COLO829 (cell line): ENCODE results near the gene NTN4.
"Not testable (repeated sequence)": the region's sequence is repeated elsewhere in the genome, so short reads cannot be mapped to it uniquely, and the experiment has no call there.

Source experiments
- DNase-seq: peaks from one replicate; pipeline ENCODE4 v3.0.0; 2012; ENCODE audit warnings: low spot score

The NTN4 gene

DNA sequence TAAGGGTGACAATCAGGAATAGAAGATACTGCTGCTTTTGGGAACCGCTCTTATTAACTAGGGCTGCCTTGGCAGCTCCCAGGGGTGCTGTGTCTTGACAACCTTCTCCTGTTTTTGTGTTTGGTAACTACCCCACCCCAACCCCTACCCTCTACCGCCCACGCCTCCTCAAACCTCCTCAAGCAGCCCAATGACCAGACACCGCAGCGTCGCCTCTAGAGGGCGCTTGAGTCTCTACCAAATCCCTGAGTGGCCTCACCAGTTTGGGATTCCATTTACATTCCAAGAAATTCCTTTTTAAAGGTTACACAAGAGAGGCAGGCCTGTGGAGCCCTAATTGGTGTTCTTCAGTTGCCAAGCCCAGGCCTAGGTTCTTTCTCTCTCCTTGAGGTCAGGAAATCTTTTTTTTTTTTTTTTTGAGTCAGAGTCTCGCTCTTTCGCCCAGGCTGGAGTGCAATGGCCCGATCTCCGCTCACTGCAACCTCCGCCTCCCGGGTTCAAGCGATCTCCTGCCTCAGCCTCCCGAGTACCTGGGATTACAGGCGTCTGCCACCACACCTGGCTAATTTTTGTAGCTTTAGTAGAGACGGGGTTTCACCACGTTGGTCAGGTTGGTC lies 166.9 kb downstream of the NTN4 start:
- peak; percentile 63 for DNase-seq

DNA sequence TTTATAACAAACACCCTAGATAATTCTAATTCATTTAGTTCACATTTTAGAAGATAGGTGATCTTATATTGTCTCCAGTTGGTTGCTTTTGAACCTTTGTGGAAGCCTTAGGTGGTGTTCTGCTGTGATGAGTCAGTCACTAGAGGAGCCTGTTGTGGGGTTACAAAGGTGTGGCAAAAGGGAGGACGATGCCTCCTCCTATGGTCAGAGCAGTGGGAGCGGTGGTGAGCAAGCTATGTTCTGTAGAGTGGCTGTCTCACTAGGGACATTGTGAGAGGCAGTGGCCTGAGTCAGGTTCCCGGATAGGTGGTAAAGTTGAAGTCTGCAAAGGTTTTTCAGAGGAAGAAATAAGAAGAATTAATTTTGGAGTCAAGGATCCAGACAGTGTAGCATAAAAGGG lies 167.7 kb downstream of the NTN4 start:
- DNase-seq, result no peak

DNA sequence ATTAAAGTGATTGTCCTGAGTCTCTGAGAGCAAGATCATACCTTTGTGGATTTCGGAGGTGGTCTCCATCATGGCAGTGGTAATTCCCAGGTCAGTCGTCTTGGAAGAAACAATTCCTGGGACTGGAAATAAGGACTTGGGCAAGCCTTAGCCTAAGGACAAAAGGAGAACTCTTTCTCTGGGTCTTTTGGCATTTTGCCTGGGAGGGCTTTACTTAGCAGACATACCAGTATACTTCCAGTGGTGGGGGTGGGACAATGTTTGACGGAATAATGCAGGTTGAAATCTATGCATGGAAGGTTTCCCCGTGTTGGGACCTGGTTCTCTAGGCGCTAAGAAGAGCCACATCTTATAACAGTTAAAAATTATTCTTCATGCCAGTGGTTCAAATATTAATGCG lies 168.8 kb downstream of the NTN4 start:
- no peak for DNase-seq

DNA sequence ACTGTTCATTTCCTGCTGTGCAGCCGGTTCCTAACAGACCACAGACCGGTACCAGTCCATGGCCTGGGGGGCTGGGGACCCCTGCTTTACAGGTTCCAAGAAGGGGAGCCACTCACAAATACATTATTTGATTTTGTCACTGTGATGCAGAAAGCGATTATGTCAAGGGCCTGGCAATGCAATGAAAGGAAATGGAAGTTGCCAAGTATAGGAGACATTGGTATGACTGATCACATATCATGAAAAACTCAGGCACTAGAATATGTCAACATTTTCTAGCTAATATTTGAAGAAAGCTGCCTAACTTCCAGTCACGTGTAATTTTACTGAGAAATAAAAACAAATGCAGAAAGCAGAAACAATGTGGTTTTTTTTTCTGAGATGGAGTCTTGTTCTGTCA lies 170.4 kb downstream of the NTN4 start:
- DNase-seq, result no peak

DNA sequence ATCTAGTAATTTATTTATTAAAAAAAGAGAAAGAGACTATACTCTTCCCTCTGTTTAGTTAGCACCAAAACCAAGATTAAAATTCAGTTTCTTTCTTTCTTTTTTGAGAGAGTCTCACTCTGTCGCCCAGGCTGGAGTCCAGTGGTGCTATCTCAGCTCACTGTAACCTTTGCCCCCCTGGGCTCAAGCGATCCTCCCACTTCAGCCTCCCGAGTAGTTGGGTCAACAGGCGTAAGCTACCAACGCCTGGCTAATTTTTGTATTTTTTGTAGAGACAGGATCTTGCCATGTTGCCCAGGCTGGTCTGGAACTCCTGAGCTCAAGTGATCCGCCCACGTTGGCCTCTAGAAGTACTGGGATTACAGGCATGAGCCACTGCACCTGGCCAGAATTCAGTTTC lies 174.1 kb downstream of the NTN4 start:
- DNase-seq, result not testable (repeated sequence)

- DNase-seq, result no peak
These were observed 174.8 kb downstream of the NTN4 start for GRCh38 chr12:95615749-95616148.

DNA sequence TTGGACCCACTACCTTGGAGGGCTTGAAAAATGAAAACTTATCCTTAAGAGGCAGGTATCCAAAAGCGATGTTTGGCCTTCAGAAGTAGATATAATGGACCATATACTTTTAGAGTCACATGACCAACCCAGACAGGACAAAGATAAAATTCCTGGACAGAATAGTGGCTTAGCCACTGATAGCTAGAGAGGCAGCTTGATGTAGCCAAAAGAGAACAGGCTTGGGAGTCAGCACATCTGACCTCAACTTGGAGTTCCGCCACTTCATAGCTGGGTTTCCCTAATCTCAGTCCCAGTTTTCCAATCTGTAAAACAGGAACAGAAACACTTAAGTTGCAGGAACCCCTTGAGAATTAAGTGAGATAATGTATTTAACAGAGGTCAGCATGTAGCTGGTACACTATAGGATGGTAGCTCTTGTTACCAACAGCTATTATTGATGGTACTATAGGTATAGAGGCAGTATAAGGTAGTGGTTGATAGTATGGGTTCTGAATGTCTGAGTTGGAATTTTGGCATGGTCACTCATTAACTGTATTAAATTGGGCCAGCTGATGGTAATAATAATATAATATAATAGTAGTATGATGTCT lies 176.1 kb downstream of the NTN4 start:
- DNase-seq, result no peak

GRCh38 chr12:95613021-95613420 lies 177.5 kb downstream of the NTN4 start:
- DNase-seq, result no peak

DNA sequence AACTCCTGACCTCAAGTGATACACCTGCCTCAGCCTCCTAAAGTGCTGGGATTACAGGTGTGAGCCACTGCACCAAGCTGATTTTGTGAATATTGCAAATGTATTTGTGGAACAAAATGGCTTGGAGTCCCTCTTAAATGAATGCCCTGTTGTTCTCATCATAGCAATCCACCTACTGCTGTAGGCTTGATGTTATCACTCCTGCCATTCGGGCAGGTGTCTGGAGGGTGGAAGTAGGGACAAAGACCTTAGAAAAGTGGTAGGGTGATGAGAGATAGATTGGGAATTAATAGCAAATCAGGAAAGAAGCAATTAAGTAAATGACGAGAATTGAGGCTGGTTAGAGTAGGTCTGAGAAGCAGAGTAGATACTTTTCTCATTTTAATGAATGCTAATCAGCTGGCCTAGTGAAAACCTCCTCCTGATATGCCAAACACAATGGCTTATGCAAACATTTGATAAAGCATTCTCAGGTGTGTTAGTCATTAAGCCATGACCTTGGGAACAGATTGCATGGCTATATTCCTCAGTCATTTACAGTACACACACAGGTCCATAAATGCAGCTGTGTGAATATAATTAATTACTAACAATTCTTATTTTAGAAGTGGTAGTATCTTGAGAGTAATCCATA lies 178.8 kb downstream of the NTN4 start:
- DNase-seq, result no peak

DNA sequence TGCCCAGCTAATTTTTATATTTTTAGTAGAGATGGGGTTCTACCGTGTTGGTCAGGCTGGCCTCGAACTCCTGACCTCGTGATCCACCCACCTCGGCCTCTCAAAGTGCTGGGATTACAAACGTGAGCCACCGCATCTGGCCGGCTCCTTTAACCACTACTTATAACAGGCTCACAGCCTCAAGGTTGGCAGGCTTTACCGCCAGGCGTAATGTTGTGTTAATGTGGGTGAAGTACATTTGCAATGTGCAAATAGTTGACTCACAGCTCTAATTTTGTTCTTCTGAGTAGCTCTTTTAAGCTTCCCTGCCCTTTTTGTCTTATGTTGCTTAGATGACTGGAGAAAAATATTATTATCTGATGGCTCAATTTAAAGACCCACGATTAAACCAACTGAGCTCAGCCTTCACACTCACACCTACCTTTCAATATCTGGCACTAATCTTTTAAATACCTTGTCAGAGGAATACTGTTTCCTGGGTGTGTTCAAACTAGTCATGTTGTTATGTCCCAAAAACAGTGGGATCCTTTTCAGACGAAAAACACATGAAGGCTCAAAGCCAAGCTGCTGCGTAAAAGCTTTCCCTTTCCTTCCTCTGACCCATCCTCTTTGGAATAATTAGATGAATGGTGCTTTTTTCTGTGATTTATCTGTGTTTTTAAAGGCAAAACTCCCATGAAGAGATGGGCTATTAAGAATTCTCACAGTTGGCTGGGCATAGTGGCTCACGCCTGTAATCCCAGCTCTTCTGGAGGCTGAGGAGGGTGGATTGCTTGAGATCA lies 182.1 kb downstream of the NTN4 start:
- no peak for DNase-seq
